Activated T-cell treated with anti-CD3 and anti-CD28 coated beads, Interleukin-2, amount 50 U/mL, for 24 hours (primary cell): ENCODE results near the gene SLC19A1.
"Not testable (repeated sequence)": the region's sequence is repeated elsewhere in the genome, so short reads cannot be mapped to it uniquely, and the experiment has no call there.

ENCODE experiments used
- DNase-seq: peaks from one replicate; pipeline ENCODE4 v3.0.0-alpha.2; 2020
- H3K27ac Mint-ChIP-seq: 2 replicates; pipeline ENCODE4 v1.8.0; 2020; ENCODE audit warnings: mild to moderate bottlenecking, mixed read lengths
- H3K27me3 Mint-ChIP-seq: 2 replicates; pipeline ENCODE4 v1.8.0; 2020; ENCODE audit warnings: mixed read lengths
- H3K36me3 Mint-ChIP-seq: 2 replicates; pipeline ENCODE4 v1.8.0; 2020; ENCODE audit warnings: low read depth, mixed read lengths
- H3K4me1 Mint-ChIP-seq: 2 replicates; pipeline ENCODE4 v1.8.0; 2020; ENCODE audit warnings: low read depth, mixed read lengths
- H3K4me3 Mint-ChIP-seq: 2 replicates; pipeline ENCODE4 v1.8.0; 2020; ENCODE audit warnings: mild to moderate bottlenecking, moderate library complexity, mixed read lengths
- H3K9me3 Mint-ChIP-seq: 2 replicates; pipeline ENCODE4 v1.8.0; 2020; ENCODE audit warnings: mixed read lengths

SLC19A1 gene

DNA sequence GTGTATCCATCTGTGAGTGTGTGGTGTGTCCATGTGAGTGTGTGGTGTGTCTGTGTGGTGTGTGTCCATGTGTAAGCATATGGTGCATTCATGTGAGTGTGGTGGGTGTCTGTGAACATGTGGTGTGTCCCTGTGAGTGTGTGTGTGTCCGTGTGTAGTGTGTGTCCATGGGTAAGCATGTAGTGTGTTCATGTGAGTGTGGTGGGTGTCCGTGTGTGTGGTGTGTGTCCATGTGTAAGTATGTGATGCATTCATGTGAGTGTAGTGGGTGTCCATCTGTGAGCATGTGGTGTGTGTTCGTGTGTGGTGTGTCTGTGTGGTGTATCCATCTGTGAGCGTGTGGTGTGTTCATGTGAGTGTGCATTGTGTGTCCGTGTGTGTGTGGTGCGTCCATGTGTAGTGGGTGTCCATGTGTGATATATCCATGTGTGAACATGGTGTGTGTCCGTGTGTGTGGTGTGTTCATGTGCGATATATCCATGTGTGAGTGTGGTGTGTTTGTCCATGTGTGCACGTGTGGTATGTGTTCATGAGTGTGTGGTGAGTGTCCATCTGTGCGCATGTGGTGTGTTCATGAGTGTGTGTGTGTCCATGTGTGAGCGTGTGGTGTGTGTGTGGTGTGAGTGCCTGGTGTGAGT is 12.3 kb downstream of the SLC19A1 start:
- no peaks in the 10 kb centered on the region for H3K27me3 Mint-ChIP-seq
- H3K9me3 Mint-ChIP-seq: no peaks in the 10 kb centered on the region
- H3K27ac Mint-ChIP-seq: no peak overlapping the region
- H3K4me1 Mint-ChIP-seq: peaks cover 18% of the 10 kb centered on the region
- peaks cover 53% of the 10 kb centered on the region for H3K36me3 Mint-ChIP-seq
- H3K4me3 Mint-ChIP-seq: no peak overlapping the region
- DNase-seq: peak; percentile 24

DNA sequence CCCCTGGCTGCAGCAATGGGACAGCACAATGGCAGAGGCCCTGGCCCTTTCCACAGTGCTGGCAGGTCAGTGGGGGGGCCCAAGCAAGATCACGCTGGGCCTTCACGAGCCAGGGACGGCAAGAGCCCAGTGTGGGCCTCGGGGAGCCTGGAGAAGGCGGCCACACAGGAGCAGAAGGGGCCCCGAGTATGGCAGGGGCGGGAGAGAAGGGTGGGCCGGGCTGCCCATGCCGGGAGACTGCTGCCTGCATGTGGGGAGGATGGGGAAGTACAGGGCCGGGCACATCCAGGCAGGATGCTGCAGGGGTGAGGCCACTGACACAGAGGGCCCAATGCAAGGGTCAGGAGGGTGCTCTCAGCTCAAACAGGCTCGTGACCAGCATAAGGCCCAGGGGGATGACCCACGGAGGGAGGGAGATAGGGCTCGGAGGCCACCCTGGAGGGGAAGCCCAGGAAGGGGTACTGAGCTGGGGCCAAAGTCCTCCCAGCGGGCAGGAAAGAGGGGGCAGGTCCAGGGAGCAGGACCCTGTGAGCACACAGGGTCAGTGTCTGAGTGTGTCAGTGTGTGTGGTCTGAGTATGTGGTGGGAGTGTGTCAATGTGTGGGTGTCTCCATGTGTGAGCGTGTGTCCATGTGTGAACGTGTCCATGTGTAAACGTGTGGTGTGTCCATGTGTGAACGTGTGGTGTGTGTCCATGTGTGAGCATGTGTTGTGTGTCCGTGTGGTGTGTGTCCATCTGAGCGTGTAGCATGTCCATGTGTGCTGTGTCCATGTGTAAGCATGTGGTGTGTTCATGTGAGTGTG is 13.1 kb downstream of the SLC19A1 start:
- peaks cover 11% of the 10 kb centered on the region for H3K4me1 Mint-ChIP-seq
- no peaks in the 10 kb centered on the region for H3K27me3 Mint-ChIP-seq
- no peaks in the 10 kb centered on the region for H3K9me3 Mint-ChIP-seq
- DNase-seq: peak; percentile 13
- H3K27ac Mint-ChIP-seq: no peak overlapping the region
- H3K36me3 Mint-ChIP-seq: peaks cover 48% of the 10 kb centered on the region
- no peak overlapping the region for H3K4me3 Mint-ChIP-seq

DNA sequence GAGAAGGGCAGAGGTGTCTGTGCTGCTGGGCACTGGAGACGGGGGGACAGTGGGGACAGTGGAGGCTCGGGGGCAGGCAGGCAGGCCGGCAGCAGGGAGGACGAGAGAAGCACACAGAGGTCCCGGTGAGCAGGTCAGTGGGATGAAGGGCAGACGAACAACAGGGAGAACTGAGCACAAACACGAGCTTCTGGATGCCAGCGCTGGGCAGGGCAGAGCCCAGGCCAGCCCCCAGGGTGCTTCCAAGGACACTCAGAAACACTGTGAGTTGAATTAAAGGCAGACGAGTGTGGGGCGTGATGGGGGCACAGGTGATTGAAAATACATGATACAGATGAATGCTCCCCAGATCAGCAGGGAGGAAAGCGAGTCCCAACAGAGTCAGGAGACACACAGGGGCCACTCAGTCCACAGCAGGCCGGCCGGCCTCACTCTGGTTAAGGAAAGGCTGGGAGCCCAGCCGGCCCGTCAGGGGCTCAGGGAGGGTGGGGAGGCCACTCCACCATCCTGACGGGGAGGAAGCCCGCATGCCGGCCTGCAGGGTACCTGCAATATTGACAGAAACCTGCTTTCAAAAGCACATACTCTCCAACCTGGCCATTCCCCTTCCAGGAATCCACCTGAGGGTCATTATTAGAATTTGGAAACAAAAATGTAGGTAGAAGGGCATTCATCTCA is 14.1 kb downstream of the SLC19A1 start:
- Mint-ChIP-seq H3K27ac (no peak overlapping the region), H3K4me1 (peaks cover 4% of the 10 kb centered on the region), H3K27me3 (no peaks in the 10 kb centered on the region), H3K36me3 (peaks cover 48% of the 10 kb centered on the region), H3K4me3 (no peak overlapping the region), H3K9me3 (no peaks in the 10 kb centered on the region)
- peak; percentile 22 for DNase-seq

DNA sequence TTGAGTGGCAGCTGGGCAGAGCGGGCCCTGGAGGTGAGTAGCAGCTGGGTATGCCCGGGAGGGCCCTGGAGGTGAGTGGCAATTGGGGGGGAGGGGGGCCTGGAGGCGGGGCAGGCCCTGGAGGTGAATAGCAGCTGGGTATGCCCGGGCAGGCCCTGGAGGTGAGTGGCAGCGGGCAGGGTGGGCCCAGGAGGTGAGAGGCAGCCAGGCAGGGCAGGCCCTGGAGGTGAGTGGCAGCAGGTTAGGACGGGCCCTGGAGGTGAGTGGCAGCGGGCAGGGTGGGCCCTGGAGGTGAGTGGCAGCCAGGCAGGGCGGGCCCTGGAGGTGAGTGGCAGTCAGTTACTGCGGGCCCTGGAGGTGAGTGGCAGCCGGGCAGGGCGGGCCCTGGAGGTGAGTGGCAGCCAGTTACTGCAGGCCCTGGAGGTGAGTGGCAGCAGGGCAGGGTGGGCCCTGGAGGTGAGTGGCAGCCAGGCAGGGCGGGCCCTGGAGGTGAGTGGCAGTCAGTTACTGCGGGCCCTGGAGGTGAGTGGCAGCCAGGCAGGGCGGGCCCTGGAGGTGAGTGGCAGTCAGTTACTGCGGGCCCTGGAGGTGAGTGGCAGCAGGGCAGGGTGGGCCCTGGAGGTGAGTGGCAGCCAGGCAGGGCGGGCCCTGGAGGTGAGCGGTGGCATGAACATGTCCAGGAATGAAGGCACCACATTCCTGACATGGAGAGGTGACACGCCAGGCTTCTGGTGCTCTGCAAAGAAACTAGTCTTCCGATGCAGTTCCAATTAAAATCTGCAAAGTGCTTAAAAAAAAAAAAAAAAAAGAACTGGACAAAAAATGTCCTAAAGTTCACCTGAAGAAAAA is 14.9 kb downstream of the SLC19A1 start:
- peaks cover 49% of the 10 kb centered on the region for H3K36me3 Mint-ChIP-seq
- not testable (repeated sequence) for H3K4me1 Mint-ChIP-seq, H3K27me3 Mint-ChIP-seq, H3K9me3 Mint-ChIP-seq, H3K27ac Mint-ChIP-seq, H3K4me3 Mint-ChIP-seq
- DNase-seq: peak; percentile 17

DNA sequence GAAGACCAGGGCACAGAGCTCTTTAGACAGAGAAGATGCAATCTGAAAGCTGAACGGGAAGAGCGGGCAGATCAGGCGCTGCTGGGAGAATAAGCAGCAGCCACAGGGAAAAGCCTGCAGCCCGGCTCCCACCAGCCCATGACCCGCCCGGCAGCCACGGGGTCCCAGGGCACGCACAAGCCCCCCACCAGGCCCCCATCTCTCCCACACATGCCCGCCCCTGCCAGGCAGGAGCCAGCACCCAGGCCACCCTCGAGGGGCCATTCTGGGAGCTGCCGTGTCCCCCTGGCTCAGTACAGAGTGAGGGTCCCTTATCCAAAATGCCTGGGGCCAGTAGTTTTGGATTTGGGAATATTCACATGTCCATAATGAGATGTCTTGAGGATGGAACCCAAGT is 16.3 kb downstream of the SLC19A1 start:
- Mint-ChIP-seq H3K36me3 (peaks cover 52% of the 10 kb centered on the region), H3K4me3 (no peak overlapping the region), H3K27me3 (no peaks in the 10 kb centered on the region), H3K4me1 (no peaks in the 10 kb centered on the region), H3K27ac (no peak overlapping the region), H3K9me3 (peaks cover 20% of the 10 kb centered on the region)
- DNase-seq: no peak

DNA sequence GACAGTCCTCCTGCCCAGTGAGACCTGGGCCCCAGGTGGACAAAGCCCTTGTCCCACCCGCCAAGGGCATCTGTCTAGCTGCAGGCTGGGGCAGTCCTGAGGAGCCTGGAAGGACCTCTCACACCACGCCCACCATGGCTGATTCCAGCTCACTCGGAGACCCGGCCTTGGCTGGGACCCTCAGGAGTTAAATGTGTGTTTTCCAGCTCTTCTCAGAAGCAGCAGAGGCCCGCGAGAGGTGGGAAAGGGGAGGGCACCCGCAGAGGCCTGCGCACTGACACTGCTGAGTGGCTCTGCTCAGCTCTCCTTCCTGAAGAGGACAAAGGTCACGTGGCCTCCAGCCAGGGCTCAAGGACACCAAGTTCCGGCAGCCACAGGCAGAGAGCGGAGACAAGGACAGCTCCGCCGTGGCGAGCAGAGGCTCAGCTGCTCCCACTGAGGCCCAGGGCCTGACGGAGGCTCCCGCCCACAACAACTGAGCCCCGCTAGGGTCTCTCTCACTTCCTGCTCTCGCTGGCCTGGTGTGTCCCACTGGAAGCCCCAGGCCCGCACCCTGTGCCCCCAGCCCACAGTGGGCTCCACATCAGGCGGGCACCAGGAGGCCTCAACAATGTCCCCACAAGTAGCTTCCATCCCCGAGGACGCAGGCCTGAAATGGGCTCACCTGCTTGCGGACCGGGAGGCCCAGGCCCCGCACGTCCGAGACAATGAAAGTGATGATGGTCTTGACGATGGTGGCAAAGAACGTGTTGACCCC is 16.9 kb downstream of the SLC19A1 start:
- Mint-ChIP-seq H3K9me3 (peaks cover 22% of the 10 kb centered on the region), H3K27me3 (no peaks in the 10 kb centered on the region), H3K36me3 (peaks cover 57% of the 10 kb centered on the region), H3K4me1 (no peaks in the 10 kb centered on the region), H3K27ac (no peak overlapping the region), H3K4me3 (no peak overlapping the region)
- DNase-seq: peak; percentile 28

DNA sequence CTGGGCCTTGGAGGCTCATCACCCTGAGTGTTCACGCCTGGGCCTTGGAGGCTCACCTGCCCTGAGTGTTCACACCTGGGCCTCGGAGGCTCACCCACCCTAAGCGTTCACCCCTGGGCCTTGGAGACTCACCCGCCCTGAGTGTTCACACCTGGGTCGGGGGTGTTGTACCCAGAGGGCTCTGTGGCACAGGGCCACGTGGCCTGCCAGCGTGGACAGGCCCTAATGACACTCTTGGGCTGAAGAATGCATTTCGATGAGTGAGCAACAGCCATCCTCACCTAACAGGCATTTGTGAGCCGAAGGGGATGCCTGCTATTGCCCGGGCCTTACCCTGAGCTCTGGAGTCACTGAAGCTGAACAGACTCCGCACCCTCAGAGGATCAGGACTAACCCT is 17.5 kb downstream of the SLC19A1 start:
- peaks cover 63% of the 10 kb centered on the region for H3K36me3 Mint-ChIP-seq
- peak; percentile 20 for DNase-seq

DNA sequence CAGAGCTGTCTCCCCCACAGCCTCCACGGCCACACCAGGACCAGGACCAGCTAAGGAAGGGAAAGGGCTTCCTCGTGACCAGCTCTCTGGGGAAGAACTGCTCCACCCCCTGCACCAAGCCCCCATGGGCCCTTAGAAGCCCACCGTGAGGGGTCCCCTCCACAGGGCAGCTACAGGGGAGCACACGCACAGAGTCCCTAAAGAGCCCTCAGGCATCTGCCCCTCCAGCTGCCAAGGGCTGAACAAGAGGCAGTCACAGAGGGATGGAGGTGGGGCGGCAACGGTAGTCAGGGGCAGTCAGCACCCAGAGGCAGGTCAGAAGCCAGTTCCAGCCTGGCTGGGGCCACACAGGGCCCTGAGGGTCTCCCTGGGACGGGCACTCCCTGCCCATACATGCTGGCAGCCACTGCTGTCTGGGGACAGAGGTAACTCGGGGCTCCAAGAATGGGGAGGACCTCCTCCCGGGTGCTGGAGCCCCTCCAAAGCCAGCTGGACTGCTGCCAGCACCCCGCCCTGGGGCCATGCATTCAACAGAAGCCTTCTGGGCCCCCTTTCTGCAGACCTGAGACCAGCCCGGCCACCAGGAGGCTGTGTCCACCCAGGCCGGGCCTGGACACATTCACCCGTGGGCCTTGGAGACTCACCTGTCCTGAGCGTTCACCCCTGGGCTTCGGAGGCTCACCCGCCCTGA is 18.7 kb downstream of the SLC19A1 start:
- peaks cover 3% of the 10 kb centered on the region for H3K4me1 Mint-ChIP-seq
- peaks cover 40% of the 10 kb centered on the region for H3K9me3 Mint-ChIP-seq
- peaks cover 75% of the 10 kb centered on the region for H3K36me3 Mint-ChIP-seq
- no peak overlapping the region for H3K27ac Mint-ChIP-seq
- no peak overlapping the region for H3K4me3 Mint-ChIP-seq
- H3K27me3 Mint-ChIP-seq: no peaks in the 10 kb centered on the region
- DNase-seq: peak; percentile 22

More for the DNA sequence above, 17.5 kb downstream of the SLC19A1 start:
- no peaks in the 10 kb centered on the region for H3K27me3 Mint-ChIP-seq
- H3K27ac Mint-ChIP-seq: no peak overlapping the region
- peaks cover 28% of the 10 kb centered on the region for H3K9me3 Mint-ChIP-seq
- no peaks in the 10 kb centered on the region for H3K4me1 Mint-ChIP-seq
- no peak overlapping the region for H3K4me3 Mint-ChIP-seq

DNA sequence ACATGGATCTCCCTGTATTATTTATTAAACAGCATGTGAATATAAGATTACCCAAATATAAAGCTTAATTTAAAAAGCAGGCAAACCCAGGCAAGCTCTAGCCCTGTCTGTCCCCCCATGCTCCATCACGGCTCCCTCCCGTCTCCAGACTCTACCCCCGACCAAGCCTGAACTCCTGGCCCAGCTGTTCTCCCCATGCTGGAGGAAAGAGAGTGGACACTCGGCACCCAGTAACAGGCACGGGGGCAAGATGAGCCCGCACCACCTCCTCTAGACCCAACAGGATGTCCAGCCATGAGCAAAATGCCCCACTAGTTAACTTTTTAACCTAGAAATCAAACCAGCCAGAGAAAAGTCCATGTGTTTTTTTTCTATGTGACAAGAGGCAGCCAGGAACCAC is 19.3 kb downstream of the SLC19A1 start:
- Mint-ChIP-seq H3K4me3 (no peak overlapping the region), H3K9me3 (peaks cover 46% of the 10 kb centered on the region), H3K36me3 (peaks cover 81% of the 10 kb centered on the region), H3K27ac (no peak overlapping the region), H3K27me3 (no peaks in the 10 kb centered on the region), H3K4me1 (peaks cover 9% of the 10 kb centered on the region)
- peak; percentile 19 for DNase-seq

DNA sequence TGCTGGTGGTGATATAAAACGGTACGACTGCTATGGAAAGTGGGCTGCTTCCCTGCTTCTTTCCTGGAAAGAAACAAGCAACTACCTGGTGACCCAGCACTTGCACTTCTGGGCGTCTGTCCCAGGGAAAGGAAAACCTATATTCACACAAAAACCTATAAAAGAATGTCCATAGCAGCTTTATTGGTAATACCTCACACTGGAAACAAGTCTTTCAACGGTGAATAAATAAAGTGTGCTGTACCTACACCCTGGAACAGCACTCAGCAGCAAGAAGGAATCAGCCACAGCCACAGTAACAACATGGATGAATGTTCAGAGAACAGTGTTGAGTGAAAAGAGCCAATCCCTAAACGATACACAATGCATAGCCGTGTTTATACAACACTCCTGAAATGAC is 19.9 kb downstream of the SLC19A1 start:
- peaks cover 13% of the 10 kb centered on the region for H3K4me1 Mint-ChIP-seq
- no peaks in the 10 kb centered on the region for H3K27me3 Mint-ChIP-seq
- no peak overlapping the region for H3K27ac Mint-ChIP-seq
- no peak for DNase-seq
- H3K9me3 Mint-ChIP-seq: peaks cover 48% of the 10 kb centered on the region
- H3K4me3 Mint-ChIP-seq: no peak overlapping the region
- H3K36me3 Mint-ChIP-seq: peaks cover 87% of the 10 kb centered on the region

DNA sequence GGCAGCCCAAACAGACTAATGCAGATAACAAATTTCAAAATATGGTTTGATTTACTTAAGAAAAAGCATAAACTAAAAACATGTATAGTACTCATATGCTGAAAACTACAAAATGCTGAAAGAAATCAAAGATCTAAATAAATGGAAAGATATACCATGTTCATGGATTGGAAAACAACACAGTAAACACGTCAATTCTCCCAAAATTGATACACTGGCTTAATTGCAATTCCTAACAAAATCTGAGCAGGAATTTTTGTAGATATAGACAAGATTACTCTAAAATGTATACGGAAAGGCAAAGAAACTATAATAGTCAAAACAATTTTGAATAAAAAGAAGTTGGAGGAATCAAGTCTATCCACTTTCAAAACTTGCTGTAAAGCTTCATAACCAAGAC is 21.0 kb downstream of the SLC19A1 start:
- Mint-ChIP-seq H3K36me3 (peaks cover 91% of the 10 kb centered on the region), H3K4me3 (no peak overlapping the region), H3K9me3 (peaks cover 48% of the 10 kb centered on the region), H3K4me1 (peaks cover 13% of the 10 kb centered on the region), H3K27me3 (no peaks in the 10 kb centered on the region), H3K27ac (no peak overlapping the region)
- DNase-seq: no peak

DNA sequence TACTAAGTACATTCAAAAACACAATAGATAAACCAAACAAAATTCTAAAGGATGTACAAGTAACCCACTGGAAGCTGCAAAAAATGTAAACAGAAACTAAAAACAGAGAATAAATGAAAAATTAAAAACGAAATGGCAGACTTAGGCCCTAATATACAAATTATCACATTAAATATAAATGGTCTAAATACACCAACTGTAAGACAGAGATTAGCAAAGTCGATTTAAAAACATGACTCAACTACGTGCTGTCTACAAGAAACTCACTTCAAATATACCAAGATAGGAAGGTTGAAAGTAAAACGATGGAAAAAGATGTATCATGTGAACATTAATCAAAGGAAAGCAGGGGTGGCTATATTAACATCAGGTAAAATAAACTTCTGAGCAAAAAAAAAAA is 23.1 kb downstream of the SLC19A1 start:
- peaks cover 48% of the 10 kb centered on the region for H3K9me3 Mint-ChIP-seq
- no peaks in the 10 kb centered on the region for H3K27me3 Mint-ChIP-seq
- peaks cover 13% of the 10 kb centered on the region for H3K4me1 Mint-ChIP-seq
- H3K27ac Mint-ChIP-seq: no peak overlapping the region
- H3K36me3 Mint-ChIP-seq: peaks cover 96% of the 10 kb centered on the region
- no peak for DNase-seq
- no peak overlapping the region for H3K4me3 Mint-ChIP-seq

DNA sequence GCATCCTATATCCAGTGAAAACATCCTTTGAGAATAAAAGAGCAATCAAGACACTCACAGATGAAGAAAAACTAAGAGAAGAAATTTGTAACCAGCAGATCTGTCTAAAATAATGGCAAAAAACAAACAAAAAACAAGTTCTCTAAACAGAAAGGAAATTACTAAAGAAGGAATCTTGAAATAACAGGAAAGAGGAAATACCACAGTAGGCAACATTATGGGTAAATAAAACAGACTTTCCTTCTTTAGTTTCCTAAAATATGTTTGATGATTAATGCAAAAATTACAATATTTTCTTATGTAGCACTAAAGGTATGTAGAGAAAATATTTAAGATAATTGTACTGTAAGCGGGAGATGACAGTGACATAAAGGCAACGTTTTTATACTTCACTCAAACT is 23.5 kb downstream of the SLC19A1 start:
- Mint-ChIP-seq H3K27ac (no peak overlapping the region), H3K9me3 (peaks cover 48% of the 10 kb centered on the region), H3K36me3 (peaks cover 99% of the 10 kb centered on the region), H3K4me1 (peaks cover 13% of the 10 kb centered on the region), H3K27me3 (no peaks in the 10 kb centered on the region), H3K4me3 (no peak overlapping the region)
- DNase-seq: no peak
